Spinal cord (tissue), 10 donors: ENCODE results near the gene ARL11. TPM values are rescaled to one million over a fixed set of nuclear protein-coding genes. Genes with fewer than 3 reads are reported as not detected.
"Not testable (repeated sequence)": the region's sequence is repeated elsewhere in the genome, so short reads cannot be mapped to it uniquely, and the experiment has no call there.

Experiments
- DNase-seq, 6 donors: peaks; one replicate each; pipeline versions ENCODE4 v3.0.0 to v3.0.0-alpha.2; 2013 to 2015; ENCODE audit warnings: low spot score in 6 of 6, low read depth in 4 of 6
- H3K27ac ChIP-seq: one replicate; pipeline ENCODE4 v1.5.1; 2013; ENCODE audit warnings: low read depth, low read length, control low read depth
- H3K27me3 ChIP-seq: one replicate; pipeline ENCODE4 v1.6.1; 2013; ENCODE audit warnings: low read length; ENCODE audit not compliant: control insufficient read depth, insufficient read depth
- H3K36me3 ChIP-seq: one replicate; pipeline ENCODE4 v1.6.1; 2013; ENCODE audit warnings: low read length; ENCODE audit not compliant: control insufficient read depth, insufficient read depth
- H3K4me1 ChIP-seq: one replicate; pipeline ENCODE4 v1.6.1; 2013; ENCODE audit warnings: low read length; ENCODE audit not compliant: control insufficient read depth, insufficient read depth
- H3K4me3 ChIP-seq: one replicate; pipeline ENCODE4 v1.5.1; 2013; ENCODE audit warnings: low read depth, low read length, control low read depth
- H3K9me3 ChIP-seq: one replicate; pipeline ENCODE4 v1.6.1; 2013; ENCODE audit warnings: low read length; ENCODE audit not compliant: control insufficient read depth, insufficient read depth
- WGBS: methylation state at CpG from one replicate; pipeline ENCODE4 v1.1.5; 2013; ENCODE audit warnings: missing lambda C conversion rate; ENCODE audit not compliant: insufficient coverage; 5-methylcytosine and 5-hydroxymethylcytosine counted together
- polyA plus RNA-seq, 2 donors: library from polyadenylated mRNA; unstranded; fragments of 120-200 nt; gene quantifications; one replicate each; pipeline ENCODE4 v1.2.1, GENCODE V29; 2013; ENCODE audit not compliant: insufficient read length in 2 of 2
- total RNA-seq, 2 donors: library from RNA; depleted of rRNA in 1 of 2; stranded (reverse); fragments of 120-200 nt in 1 of 2; fragments of >200 nt in 1 of 2; gene quantifications; one replicate each; pipeline versions ENCODE4 v1.2.3 to v1.2.4, GENCODE V29; 2013 to 2014
- donor health status: healthy.

Gene ARL11
- total and polyA plus RNA-seq, 4 donors, result 0.24 to 0.79 (median 0.38) TPM

GRCh38 chr13:49608651-49609331 lies 19.5 kb upstream of the ARL11 start:
- no CpG with 5 or more reads among the region's 1 CpG for WGBS
- no peaks in the 10 kb centered on the region for H3K9me3 ChIP-seq
- no peak overlapping the region for H3K4me3 ChIP-seq
- no peak for DNase-seq
- H3K36me3 ChIP-seq, result no peaks in the 10 kb centered on the region
- H3K4me1 ChIP-seq, result peaks cover 4% of the 10 kb centered on the region
- no peak overlapping the region for H3K27ac ChIP-seq
- no peaks in the 10 kb centered on the region for H3K27me3 ChIP-seq

GRCh38 chr13:49610176-49610575 lies 18.1 kb upstream of the ARL11 start:
- WGBS, result 91% methylated on average over 1 of the region's 1 CpG
- H3K27ac ChIP-seq, result no peak overlapping the region
- no peak overlapping the region for H3K4me3 ChIP-seq
- peaks cover 4% of the 10 kb centered on the region for H3K4me1 ChIP-seq
- no peaks in the 10 kb centered on the region for H3K27me3 ChIP-seq
- DNase-seq, result peak in 2 of 6 donors; percentile 29 to 30
- H3K9me3 ChIP-seq, result no peaks in the 10 kb centered on the region
- no peaks in the 10 kb centered on the region for H3K36me3 ChIP-seq

GRCh38 chr13:49612042-49612441 lies 16.3 kb upstream of the ARL11 start:
- not testable (repeated sequence) for H3K27ac ChIP-seq, DNase-seq, H3K27me3 ChIP-seq, H3K4me1 ChIP-seq, H3K4me3 ChIP-seq, H3K9me3 ChIP-seq, H3K36me3 ChIP-seq
- WGBS, result 83% methylated on average over 1 of the region's 3 CpGs

GRCh38 chr13:49615836-49616675 lies 12.3 kb upstream of the ARL11 start:
- Histone ChIP-seq H3K27me3 (no peaks in the 10 kb centered on the region), H3K4me1 (peaks cover 4% of the 10 kb centered on the region), H3K27ac (peak overlapping the region; percentile 43), H3K9me3 (no peaks in the 10 kb centered on the region), H3K36me3 (no peaks in the 10 kb centered on the region), H3K4me3 (no peak overlapping the region)
- 100% methylated on average over 2 of the region's 8 CpGs for WGBS
- peak in 1 of 6 donors; percentile 40 for DNase-seq

GRCh38 chr13:49616676-49617065 lies 11.6 kb upstream of the ARL11 start:
- Histone ChIP-seq H3K9me3 (no peaks in the 10 kb centered on the region), H3K4me3 (no peak overlapping the region), H3K4me1 (peaks cover 4% of the 10 kb centered on the region), H3K27me3 (no peaks in the 10 kb centered on the region), H3K27ac (peak overlapping the region; percentile 33), H3K36me3 (no peaks in the 10 kb centered on the region)
- WGBS, result no CpG with 5 or more reads among the region's 3 CpGs
- no peak for DNase-seq

GRCh38 chr13:49620170-49620621 lies 8.1 kb upstream of the ARL11 start:
- H3K36me3 ChIP-seq, result no peaks in the 10 kb centered on the region
- no peak overlapping the region for H3K27ac ChIP-seq
- H3K4me1 ChIP-seq, result peaks cover 4% of the 10 kb centered on the region
- 81% methylated on average over 16 of the region's 22 CpGs for WGBS
- no peak for DNase-seq
- H3K27me3 ChIP-seq, result no peaks in the 10 kb centered on the region
- no peak overlapping the region for H3K4me3 ChIP-seq
- H3K9me3 ChIP-seq, result no peaks in the 10 kb centered on the region

GRCh38 chr13:49622174-49622946 lies 5.9 kb upstream of the ARL11 start:
- WGBS, result 70% methylated on average over 4 of the region's 11 CpGs

GRCh38 chr13:49624229-49624628 lies 4.1 kb upstream of the ARL11 start:
- DNase-seq, result no peak
- WGBS, result 87% methylated on average over 4 of the region's 6 CpGs
- H3K9me3 ChIP-seq, result no peaks in the 10 kb centered on the region
- H3K27ac ChIP-seq, result no peak overlapping the region
- H3K4me3 ChIP-seq, result no peak overlapping the region
- H3K27me3 ChIP-seq, result no peaks in the 10 kb centered on the region
- H3K36me3 ChIP-seq, result no peaks in the 10 kb centered on the region
- H3K4me1 ChIP-seq, result peaks cover 16% of the 10 kb centered on the region

More at GRCh38 chr13:49622174-49622946, 5.9 kb upstream of the ARL11 start:
- H3K27me3 ChIP-seq, result no peaks in the 10 kb centered on the region
- H3K27ac ChIP-seq, result no peak overlapping the region
- H3K36me3 ChIP-seq, result no peaks in the 10 kb centered on the region
- peaks cover 9% of the 10 kb centered on the region for H3K4me1 ChIP-seq
- DNase-seq, result peak in 1 of 6 donors; percentile 7
- H3K9me3 ChIP-seq, result no peaks in the 10 kb centered on the region
- no peak overlapping the region for H3K4me3 ChIP-seq

- Histone ChIP-seq H3K27ac (no peak overlapping the region), H3K9me3 (no peaks in the 10 kb centered on the region), H3K4me1 (peaks cover 13% of the 10 kb centered on the region), H3K27me3 (no peaks in the 10 kb centered on the region), H3K4me3 (no peak overlapping the region), H3K36me3 (no peaks in the 10 kb centered on the region)
- 58% methylated on average over 12 of the region's 12 CpGs for WGBS
- DNase-seq, result no peak
Observed at GRCh38 chr13:49625392-49626079, 2.8 kb upstream of the ARL11 start.
